GM18868 (cell line): Measurements from ENCODE around the gene RNF41.

Source experiments
- ATAC-seq: cut with Tn5 transposase; IDR thresholded peaks from one replicate; pipeline ENCODE4 v1.9.1; 2021; ENCODE audit warnings: mild to moderate bottlenecking, moderate library complexity; ENCODE audit not compliant: unreplicated experiment

Gene RNF41

GRCh38 chr12:56154818-56155217, 66.9 kb downstream of the RNF41 start:
- ATAC-seq = no peak

DNA sequence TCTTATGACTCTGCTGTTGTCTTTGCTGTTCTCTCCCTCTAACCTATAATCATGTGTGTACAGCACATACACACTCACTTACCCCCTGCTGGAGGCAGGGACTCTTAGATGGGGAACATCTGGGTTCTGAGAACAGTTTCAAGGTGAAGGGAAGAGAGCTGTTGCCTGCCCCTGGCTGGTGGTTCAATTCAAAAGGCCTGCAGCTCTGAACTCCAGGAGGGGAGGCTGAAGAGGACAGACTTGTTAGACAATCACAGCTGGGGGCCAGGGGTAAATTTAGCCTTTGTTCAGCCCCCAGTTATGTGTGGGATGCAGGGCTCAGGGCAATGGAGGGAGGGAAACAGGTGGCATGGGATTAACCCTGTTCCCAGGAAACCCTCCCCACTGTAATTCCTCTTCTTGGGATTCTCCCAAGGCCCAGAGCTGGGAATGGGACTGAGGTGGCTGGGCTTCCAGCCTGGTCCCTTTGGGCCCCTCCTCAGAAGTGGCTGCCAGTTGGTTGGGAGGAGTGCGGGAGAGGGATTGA, 67.4 kb downstream of the RNF41 start:
- no peak for ATAC-seq

GRCh38 chr12:56153678-56154065, 68.0 kb downstream of the RNF41 start:
- ATAC-seq = no peak

DNA sequence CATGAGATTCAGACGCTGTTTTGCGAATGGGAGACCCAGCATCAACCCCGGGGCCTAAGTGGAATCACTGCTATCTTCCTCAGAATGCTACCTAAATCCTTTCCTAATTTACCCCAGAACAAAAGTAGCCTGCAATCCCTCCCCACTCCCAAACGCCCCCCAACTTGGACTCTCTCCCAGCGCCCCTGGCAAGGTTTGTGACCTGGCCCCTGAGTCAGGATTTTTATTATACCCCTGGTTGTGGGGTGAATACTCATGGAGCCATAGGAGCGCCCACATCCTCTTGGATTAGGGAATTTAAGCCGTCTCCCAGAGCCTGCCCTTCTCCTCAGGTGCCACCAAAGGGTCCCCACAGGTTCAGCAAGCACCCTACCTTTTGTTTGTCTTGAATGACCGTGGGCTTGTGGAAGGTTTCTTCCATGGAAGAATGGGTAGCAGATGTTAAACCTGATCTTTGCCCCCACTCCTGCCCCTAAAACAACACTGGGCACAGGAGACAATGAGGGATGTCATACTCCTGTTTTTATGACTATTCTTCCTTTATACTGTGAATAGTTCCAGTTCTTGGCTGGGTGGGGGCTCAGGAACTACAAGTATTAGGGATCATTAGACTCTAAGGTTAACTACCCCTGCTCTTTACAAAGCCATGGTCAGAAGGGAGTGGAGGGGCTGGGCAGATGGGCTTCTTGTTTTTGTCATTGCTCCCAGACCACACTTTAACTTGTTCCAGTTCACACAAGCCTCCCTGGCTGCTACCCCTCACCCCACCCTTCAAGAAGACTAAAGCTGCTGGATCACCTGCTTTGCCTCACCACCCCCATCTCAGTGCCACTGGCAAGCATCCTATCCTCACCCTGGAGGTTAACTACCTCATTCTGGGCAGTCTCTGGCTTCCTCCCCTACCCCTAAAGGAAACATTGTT, 68.7 kb downstream of the RNF41 start:
- ATAC-seq = no peak
